Stimulated activated CD8-positive, alpha-beta memory T cell treated with anti-CD3 and anti-CD28 coated beads, Interleukin-7, amount 100 ng/mL, for 4 hours (primary cell): ENCODE data around the gene PELI2.

Experiments used
- DNase-seq, 2 donors: peaks; one replicate each; pipeline ENCODE4 v3.0.0-alpha.2; 2020; ENCODE audit warnings: low read depth in 2 of 2

The PELI2 gene

GRCh38 chr14:56244138-56244789, 126.1 kb downstream of the PELI2 start:
- no peak for DNase-seq

GRCh38 chr14:56247495-56248200, 129.4 kb downstream of the PELI2 start:
- DNase-seq: no peak

- DNase-seq: no peak
Observed at GRCh38 chr14:56248442-56248841, 130.2 kb downstream of the PELI2 start.

- no peak for DNase-seq
Observed at GRCh38 chr14:56261046-56261445, 142.8 kb downstream of the PELI2 start.

- DNase-seq: no peak
Observed at GRCh38 chr14:56262530-56262929, 144.3 kb downstream of the PELI2 start.

GRCh38 chr14:56268039-56268438, 149.8 kb downstream of the PELI2 start:
- DNase-seq: no peak

GRCh38 chr14:56268673-56269072, 150.5 kb downstream of the PELI2 start:
- DNase-seq: no peak

GRCh38 chr14:56270921-56271320, 152.7 kb downstream of the PELI2 start:
- DNase-seq: no peak

- no peak for DNase-seq
Observed at GRCh38 chr14:56271970-56272369, 153.8 kb downstream of the PELI2 start.

- DNase-seq: no peak
Observed at GRCh38 chr14:56273155-56273554, 154.9 kb downstream of the PELI2 start.

- DNase-seq: no peak
Observed at GRCh38 chr14:56273951-56274350, 155.7 kb downstream of the PELI2 start.

GRCh38 chr14:56274556-56274955, 156.3 kb downstream of the PELI2 start:
- no peak for DNase-seq

- DNase-seq: no peak
Observed at GRCh38 chr14:56276108-56276507, 157.9 kb downstream of the PELI2 start.

- no peak for DNase-seq
Observed at GRCh38 chr14:56278383-56278782, 160.2 kb downstream of the PELI2 start.

- no peak for DNase-seq
Observed at GRCh38 chr14:56280843-56281242, 162.6 kb downstream of the PELI2 start.

GRCh38 chr14:56282179-56282578, 164.0 kb downstream of the PELI2 start:
- no peak for DNase-seq

GRCh38 chr14:56284641-56285040, 166.4 kb downstream of the PELI2 start:
- DNase-seq: no peak

- DNase-seq: no peak
Observed at GRCh38 chr14:56289155-56289554, 170.9 kb downstream of the PELI2 start.

GRCh38 chr14:56290195-56290594, 172.0 kb downstream of the PELI2 start:
- no peak for DNase-seq

GRCh38 chr14:56292970-56293369, 174.8 kb downstream of the PELI2 start:
- DNase-seq: no peak

GRCh38 chr14:56293506-56293905, 175.3 kb downstream of the PELI2 start:
- no peak for DNase-seq

GRCh38 chr14:56294128-56294527, 175.9 kb downstream of the PELI2 start:
- no peak for DNase-seq

- DNase-seq: no peak
Observed at GRCh38 chr14:56295743-56296142, 177.5 kb downstream of the PELI2 start.

GRCh38 chr14:56297449-56297848, 179.2 kb downstream of the PELI2 start:
- DNase-seq: no peak
